IPS DF 4.7 (cell line): ENCODE measurements around the gene STIL.
"Not testable (repeated sequence)": the region's sequence is repeated elsewhere in the genome, so short reads cannot be mapped to it uniquely, and the experiment has no call there.

Experiments
- DNase-seq: peaks from one replicate; pipeline ENCODE4 v3.0.0-alpha.2; 2013; ENCODE audit warnings: low spot score; ENCODE audit errors: extremely low read depth

STIL gene

GRCh38 chr1:47323599-47324031 lies 9.7 kb upstream of the STIL start:
- DNase-seq: no peak

- not testable (repeated sequence) for DNase-seq
Measured at GRCh38 chr1:47319968-47320367, 6.0 kb upstream of the STIL start.

GRCh38 chr1:47317841-47318240 lies 3.9 kb upstream of the STIL start:
- no peak for DNase-seq

- DNase-seq: no peak
Measured at GRCh38 chr1:47309427-47309826, 4.5 kb downstream of the STIL start.

GRCh38 chr1:47302472-47302871 lies 11.5 kb downstream of the STIL start:
- DNase-seq: no peak

GRCh38 chr1:47298025-47298699 lies 15.8 kb downstream of the STIL start:
- DNase-seq: no peak

- no peak for DNase-seq
Measured at GRCh38 chr1:47295579-47295978, 18.4 kb downstream of the STIL start.

GRCh38 chr1:47294863-47295262 lies 19.1 kb downstream of the STIL start:
- not testable (repeated sequence) for DNase-seq

- not testable (repeated sequence) for DNase-seq
Measured at GRCh38 chr1:47288116-47288515, 25.8 kb downstream of the STIL start.

- DNase-seq: no peak
Measured at GRCh38 chr1:47280142-47280541, 33.8 kb downstream of the STIL start.

GRCh38 chr1:47276850-47277249 lies 37.1 kb downstream of the STIL start:
- no peak for DNase-seq

GRCh38 chr1:47275811-47276210 lies 38.1 kb downstream of the STIL start:
- not testable (repeated sequence) for DNase-seq

GRCh38 chr1:47265529-47265928 lies 48.4 kb downstream of the STIL start:
- DNase-seq: not testable (repeated sequence)

GRCh38 chr1:47262787-47263413 lies 51.0 kb downstream of the STIL start:
- peak; percentile 25 for DNase-seq

- DNase-seq: no peak
Measured at GRCh38 chr1:47257224-47257623, 56.7 kb downstream of the STIL start.

- no peak for DNase-seq
Measured at GRCh38 chr1:47252795-47253194, 61.2 kb downstream of the STIL start.

GRCh38 chr1:47252369-47252768 lies 61.6 kb downstream of the STIL start:
- DNase-seq: no peak

GRCh38 chr1:47249755-47250154 lies 64.2 kb downstream of the STIL start:
- no peak for DNase-seq

GRCh38 chr1:47244339-47244862 lies 69.5 kb downstream of the STIL start:
- DNase-seq: no peak

GRCh38 chr1:47243910-47244309 lies 70.0 kb downstream of the STIL start:
- DNase-seq: no peak

- DNase-seq: no peak
Measured at GRCh38 chr1:47241114-47242113, 72.5 kb downstream of the STIL start.
